HG02970 (cell line): Measurements from ENCODE around the gene FAM135A.
"Not testable (repeated sequence)": the region's sequence is repeated elsewhere in the genome, so short reads cannot be mapped to it uniquely, and the experiment has no call there.

Source experiments
- ATAC-seq: cut with Tn5 transposase; IDR thresholded peaks from one replicate; pipeline ENCODE4 v1.9.1; 2021; ENCODE audit warnings: mild to moderate bottlenecking, moderate library complexity, moderate number of reproducible peaks; ENCODE audit not compliant: unreplicated experiment, low FRiP score

Gene FAM135A

GRCh38 chr6:70601014-70601413 lies 187.7 kb downstream of the FAM135A start:
- ATAC-seq, result no peak

- no peak for ATAC-seq
Observed at GRCh38 chr6:70604254-70604653, 190.9 kb downstream of the FAM135A start.

GRCh38 chr6:70607371-70607770 lies 194.1 kb downstream of the FAM135A start:
- not testable (repeated sequence) for ATAC-seq

- ATAC-seq, result not testable (repeated sequence)
Observed at GRCh38 chr6:70609181-70609580, 195.9 kb downstream of the FAM135A start.
